IPS-NIHi11 (cell line): ENCODE measurements around the gene CEP70.
"Not testable (repeated sequence)": the region's sequence is repeated elsewhere in the genome, so short reads cannot be mapped to it uniquely, and the experiment has no call there.

ENCODE experiments used
- DNase-seq: peaks from one replicate; pipeline ENCODE4 v3.0.0; 2012; ENCODE audit warnings: mixed read lengths, low spot score

Gene CEP70

GRCh38 chr3:138471481-138471880, 122.6 kb downstream of the CEP70 start:
- no peak for DNase-seq

DNA sequence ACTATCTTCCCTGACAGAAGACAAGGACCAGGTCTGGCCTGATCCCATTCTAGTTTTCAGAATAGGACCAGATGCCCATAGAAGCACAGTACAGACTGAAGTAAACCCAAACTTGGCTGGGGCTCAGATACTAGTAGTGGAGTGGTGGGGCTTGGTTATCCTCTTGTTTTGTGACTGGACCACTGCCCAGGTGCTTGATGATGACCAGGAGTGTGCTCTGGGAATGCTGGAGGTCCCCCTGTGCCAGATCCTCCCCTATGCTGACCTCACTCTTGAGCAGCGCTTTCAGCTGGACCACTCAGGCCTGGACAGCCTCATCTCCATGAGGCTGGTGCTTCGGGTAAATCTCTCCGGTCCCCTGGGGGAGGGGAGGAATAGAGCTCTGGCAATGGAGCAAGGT, 123.4 kb downstream of the CEP70 start:
- no peak for DNase-seq

GRCh38 chr3:138469874-138470273, 124.2 kb downstream of the CEP70 start:
- no peak for DNase-seq

GRCh38 chr3:138468886-138469285, 125.2 kb downstream of the CEP70 start:
- no peak for DNase-seq

GRCh38 chr3:138468451-138468850, 125.6 kb downstream of the CEP70 start:
- DNase-seq = no peak

- DNase-seq = no peak
Measured at GRCh38 chr3:138467931-138468330, 126.1 kb downstream of the CEP70 start.

DNA sequence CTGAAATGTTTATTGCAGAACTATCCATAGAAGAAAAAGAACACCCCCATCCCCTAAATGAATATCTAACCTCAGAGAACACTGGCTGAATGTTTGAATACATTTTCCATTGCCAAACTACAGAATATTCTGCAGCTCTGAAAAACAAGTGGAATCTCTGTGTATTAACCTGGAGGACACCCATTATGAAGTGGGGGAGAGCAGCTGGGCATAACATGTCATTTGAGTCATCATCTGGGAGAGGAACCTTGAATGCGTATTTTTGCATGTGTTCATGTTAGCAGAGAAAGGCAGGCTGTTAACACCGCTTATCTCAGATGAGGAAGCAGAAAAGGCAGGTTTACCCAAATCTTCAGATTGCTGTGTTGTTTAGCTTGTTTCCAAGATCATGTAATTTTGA, 128.1 kb downstream of the CEP70 start:
- no peak for DNase-seq

- no peak for DNase-seq
Measured at GRCh38 chr3:138465451-138465850, 128.6 kb downstream of the CEP70 start.

DNA sequence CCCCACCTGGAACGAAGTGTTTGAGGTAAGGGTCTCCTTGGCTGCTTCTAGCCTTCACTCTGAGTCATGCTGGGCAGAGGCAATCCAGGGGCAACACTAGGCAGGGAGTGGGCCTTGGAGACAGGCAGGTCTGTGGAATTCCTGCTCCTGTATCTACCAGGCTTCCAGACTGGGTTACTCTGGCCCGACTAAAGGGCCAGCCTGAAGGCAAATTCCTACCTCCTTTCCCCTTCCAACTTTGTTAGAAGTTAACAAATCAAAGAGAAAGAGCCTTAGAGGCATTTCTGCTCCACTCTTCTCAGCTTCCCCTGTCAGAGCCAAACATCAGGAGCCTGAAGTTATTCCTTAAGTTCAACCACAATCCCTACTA, 129.6 kb downstream of the CEP70 start:
- DNase-seq = no peak

DNA sequence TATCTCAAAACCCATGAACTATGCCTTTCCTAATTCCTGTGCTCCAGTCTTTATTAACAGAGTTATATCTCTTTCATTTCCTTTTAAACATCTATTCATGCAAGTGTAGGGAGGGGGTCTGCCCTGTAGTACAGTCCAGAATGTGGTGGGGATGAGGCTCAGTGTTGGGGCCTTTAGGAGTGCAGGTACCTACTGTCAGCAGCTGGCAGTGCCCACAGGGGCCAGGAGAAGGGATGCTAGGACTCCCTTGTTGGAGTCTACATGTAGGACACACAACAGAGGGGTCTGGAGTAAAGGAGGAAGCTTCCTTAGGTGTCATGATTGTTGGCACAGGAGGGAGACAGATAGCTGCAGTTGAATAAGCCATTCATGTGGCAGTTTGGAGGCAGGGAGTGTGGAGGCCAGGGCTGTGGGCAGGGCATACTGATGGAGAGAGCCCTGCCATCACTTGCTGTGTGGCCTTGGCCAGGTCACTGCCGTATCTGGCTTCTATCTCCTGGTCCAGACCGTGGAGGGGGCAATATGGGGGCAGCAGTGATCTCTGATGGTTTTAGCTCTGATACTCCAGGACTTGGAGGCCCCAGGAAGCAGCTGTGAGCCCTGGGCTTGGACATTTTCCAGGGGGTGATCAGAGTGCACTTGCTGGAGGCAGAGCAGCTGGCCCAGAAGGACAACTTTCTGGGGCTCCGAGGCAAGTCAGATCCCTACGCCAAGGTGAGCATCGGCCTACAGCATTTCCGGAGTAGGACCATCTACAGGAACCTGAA, 130.2 kb downstream of the CEP70 start:
- DNase-seq = no peak

DNA sequence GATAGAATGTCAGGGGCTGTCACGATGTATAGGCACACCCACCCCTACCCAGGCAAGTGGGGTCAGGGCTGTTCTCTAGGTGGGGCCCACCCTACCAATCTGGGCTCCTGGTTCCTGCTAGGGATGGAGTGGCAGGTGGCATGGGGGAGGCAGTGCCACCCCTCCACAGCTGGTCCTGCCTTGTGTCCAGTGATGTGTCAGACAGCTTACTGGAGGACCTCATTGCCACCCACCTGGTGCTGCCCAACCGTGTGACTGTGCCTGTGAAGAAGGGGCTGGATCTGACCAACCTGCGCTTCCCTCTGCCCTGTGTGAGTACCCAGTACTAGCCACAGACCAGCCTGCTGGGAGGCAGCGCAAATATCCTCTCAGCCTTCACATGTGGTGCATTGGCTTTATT, 132.2 kb downstream of the CEP70 start:
- no peak for DNase-seq

- no peak for DNase-seq
Measured at GRCh38 chr3:138461246-138461645, 132.8 kb downstream of the CEP70 start.

- no peak for DNase-seq
Measured at GRCh38 chr3:138460536-138461205, 133.4 kb downstream of the CEP70 start.

DNA sequence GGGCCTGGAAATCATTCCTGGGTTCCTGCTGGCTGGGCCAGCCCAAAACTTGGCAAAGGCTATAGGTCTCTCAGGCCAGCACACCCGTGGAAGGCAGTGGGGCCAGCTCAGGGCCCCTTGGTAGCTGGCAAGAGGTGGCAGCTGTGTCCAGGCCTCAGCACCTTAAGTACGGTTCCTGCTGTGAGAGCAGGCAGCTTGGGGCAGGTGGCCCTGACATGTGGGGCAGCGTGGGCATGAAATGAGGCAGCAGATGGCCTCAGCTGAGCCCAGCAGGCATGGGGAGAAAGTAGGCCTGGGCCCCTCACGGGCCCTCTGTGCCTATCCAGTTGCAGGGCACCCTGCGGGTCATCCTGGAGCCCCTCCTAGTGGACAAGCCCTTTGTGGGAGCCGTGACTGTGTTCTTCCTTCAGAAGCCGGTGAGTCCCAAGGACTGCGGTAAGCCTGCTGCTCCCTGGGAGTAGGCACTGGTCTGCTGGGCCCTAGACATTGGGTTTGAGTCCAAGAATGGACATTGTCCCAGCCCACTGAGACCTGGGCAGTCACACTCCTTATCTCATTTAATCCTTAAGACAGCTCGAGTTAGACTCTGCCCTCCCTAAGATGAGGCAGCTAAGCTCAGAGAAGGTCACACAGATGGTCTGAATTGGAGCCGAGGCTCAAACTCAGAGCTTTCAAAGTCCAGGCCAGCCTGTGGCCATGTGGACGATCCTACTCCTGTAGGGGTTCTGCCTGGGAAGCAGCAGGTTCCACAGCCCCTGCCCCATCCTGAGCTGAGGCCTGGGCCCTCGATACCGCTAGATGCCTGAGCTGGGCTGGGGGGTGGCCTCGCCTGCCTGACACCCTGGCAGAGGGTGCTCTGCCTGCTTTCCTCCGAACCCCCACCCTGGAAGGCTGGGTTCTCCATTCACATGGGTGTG, 134.2 kb downstream of the CEP70 start:
- no peak for DNase-seq

GRCh38 chr3:138458774-138459499, 135.1 kb downstream of the CEP70 start:
- DNase-seq = no peak

DNA sequence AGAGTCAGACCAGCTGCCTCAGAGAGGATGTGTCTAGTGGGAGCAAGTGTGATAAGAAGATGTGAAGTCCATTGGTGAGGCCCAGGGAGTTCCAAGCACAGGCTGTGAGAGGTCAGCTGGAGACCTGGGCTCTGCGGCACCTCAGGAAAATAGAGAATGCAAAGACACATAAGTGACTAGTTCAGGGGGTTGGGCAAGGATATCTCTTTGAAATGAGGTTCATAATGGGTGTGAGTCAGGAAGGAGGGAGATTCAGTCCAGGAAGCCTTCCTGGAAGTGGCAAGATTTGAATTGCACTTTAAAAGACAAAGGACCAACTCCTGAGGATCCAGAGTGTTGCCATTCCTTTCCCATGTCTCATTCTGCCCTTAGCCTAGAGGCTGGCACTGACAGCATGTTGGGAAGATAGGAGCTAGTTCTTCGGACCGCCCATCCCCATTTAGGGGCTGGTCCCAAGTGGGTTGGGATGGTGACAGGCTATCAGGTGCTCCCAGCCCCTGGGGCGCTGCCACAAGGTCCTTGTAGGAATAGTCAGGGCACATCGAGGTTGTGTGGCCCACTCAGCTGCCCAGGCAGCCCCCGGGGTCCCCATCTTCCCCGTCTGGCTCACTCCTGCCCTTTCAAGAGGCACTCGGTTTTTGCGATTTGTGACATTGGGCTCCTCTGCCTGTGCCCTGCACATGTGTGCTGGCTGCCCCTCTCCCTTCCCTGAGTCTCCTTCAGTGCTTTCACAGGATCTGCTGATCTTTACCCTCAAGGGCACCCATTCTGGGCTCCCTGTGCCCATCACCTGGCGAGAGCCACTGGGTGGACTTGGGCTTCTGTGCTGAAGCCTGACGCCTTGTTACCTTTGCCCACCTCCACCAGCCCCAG, 136.0 kb downstream of the CEP70 start:
- DNase-seq = no peak

- no peak for DNase-seq
Measured at GRCh38 chr3:138456961-138457862, 136.8 kb downstream of the CEP70 start.

DNA sequence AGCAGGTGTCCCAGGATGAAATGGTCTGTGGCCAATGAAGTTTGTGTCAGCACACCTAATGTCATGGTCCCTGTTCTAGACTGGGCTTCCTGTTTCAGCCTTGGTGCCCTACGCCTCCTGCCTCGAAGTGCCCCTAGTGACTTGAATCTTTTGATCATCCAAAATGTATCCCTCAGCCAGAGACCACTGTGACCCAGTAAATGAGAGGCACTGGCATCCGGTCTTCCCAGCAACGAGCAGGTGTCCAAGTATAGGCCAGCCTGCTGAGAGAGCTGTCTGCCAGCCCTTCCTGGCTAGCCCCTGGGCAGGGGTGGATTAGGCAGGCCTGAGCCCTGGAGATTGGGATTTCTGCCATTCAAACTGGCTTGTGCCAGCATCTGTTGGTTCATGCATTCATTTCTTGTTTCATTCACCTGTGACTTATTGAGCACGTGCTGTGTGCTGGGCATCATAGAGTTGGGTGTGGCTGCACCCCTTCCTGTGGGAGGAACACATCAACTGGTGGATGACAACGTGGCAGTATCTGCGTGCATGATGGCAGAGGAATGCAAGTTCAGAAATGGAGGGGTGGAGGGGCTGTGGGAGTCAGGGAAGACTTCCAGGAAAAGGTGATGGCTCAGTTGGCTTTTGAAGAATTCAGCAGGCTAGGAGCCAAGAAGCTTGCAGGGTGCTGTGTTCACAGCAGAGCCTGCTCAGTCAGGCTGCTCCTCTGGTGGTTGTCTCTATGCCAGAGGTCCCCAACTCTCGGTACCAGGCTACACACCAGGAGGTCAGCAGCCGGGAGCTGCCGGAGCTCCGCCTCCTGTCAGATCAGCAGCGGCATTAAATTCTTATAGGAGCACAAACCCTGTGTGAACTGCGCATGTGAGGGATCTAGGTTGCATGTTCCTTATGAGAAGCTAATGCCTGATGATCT, 138.0 kb downstream of the CEP70 start:
- DNase-seq = no peak

- DNase-seq = not testable (repeated sequence)
Measured at GRCh38 chr3:138453940-138454339, 140.1 kb downstream of the CEP70 start.
